Middle frontal gyrus (tissue), 1 donor: ENCODE data around the gene DDX3X.
"Not testable (repeated sequence)": the region's sequence is repeated elsewhere in the genome, so short reads cannot be mapped to it uniquely, and the experiment has no call there.

Experiments
- DNase-seq: peaks from one replicate; pipeline ENCODE4 v3.0.0-alpha.2; 2015; ENCODE audit warnings: low spot score; ENCODE audit errors: extremely low spot score

Gene DDX3X

DNA sequence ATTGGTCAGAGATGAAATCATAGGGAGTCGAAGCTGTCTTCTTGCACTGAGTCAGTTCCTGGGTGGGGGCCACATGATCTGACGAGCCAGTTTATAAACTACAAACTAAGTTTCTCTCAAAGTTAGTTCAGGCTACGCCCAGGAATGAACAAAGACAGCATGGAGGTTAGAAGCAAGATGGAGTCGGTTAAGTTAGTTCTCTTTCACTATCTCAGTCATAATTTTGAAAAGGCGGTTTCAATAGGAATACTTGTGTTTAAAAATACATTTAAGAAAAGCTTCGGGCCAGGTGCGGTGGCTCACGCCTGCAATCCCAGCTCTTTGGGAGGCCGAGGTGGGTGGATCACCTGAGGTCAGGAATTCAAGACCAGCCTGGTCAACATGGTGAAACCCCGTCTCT is 77.3 kb downstream of the DDX3X start:
- DNase-seq, result not testable (repeated sequence)

DNA sequence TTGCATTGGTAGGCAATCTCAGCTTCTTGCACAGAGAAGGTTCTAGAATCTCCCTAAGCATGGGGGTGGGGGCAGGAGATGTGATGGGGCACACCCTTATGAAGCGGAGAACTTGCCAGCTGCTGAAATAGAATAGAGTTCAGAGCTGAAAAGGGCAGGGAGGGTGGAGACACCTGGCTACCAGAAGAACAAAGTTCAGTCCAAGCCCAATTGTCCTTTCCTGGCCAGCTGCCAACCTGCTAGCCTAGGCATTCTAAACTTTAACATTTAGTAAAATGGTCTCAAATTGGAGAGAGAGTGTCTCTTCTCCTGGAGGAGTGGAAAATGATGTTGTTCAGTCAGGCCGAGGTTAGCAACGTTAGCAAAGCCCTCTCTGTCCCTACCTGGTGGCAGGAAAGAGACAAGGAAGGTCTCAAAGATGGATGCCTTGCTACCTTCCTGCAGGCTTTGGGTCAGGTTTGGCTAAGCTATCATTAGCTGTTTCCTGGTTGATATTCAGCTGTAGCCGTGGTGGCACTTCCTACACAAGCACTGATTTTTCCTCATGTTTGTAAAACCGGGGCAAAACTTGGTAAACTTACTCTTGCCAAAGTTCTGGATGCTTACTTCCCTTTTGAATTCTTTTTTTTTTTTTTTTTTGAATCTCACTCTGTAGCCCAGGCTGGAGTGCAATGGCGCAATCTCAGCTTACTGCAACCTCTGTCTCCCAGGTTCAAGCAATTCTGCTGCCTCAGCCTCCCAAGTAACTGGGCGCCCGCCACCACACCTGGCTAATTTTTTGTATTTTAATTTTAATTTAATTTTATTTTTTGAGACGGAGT is 78.5 kb downstream of the DDX3X start:
- DNase-seq, result no peak
